ENCODE results near the gene TUFT1.

- TF ChIP-seq ZNF580 (tag by site-specific recombination; IDR thresholded peaks at IDR 0.05) = no peak
- TF ChIP-seq REST (tag by site-specific recombination; IDR thresholded peaks at IDR 0.05) = no peak
- TF ChIP-seq CTCF (tag by site-specific recombination; IDR thresholded peaks at IDR 0.05) = no peak
- no peak for TF ChIP-seq ZBTB8A (tag by site-specific recombination; IDR thresholded peaks at IDR 0.05)
- no peak for TF ChIP-seq ZNF510 (tag by site-specific recombination; IDR thresholded peaks at IDR 0.05; ENCODE audit: insufficient replicate concordance)
- no peak for TF ChIP-seq TRIM28 (IDR thresholded peaks at IDR 0.05; ENCODE audit: borderline replicate concordance, low read length)
- TF ChIP-seq PBX3 (CRISPR knock-in tag; IDR thresholded peaks at IDR 0.05) = no peak
- no peak for TF ChIP-seq ZNF664 (tag by site-specific recombination; IDR thresholded peaks at IDR 0.05)
- TF ChIP-seq ZNF362 (tag by site-specific recombination; IDR thresholded peaks at IDR 0.05) = no peak
- no peak for TF ChIP-seq ZNF433 (tag by site-specific recombination; IDR thresholded peaks at IDR 0.05; ENCODE audit: low read depth)
- TF ChIP-seq ZNF350 (tag by site-specific recombination; IDR thresholded peaks at IDR 0.05) = no peak
- no peak for TF ChIP-seq IKZF3 (tag by site-specific recombination; IDR thresholded peaks at IDR 0.05)
Observed at GRCh38 chr1:151562661-151563060, 22.6 kb downstream of the TUFT1 start.
